Measurements from ENCODE around the gene CBARP.

CBARP gene

GRCh38 chr19:1237754-1238368 is at the start of gene CBARP:
TSS of gene CBARP (minus strand) at chr19:1238005. CDS start at chr19:1236100, 1,905 bp downstream.
- peak; percentile 51 for DNase-seq (ENCODE audit: low read depth)

GRCh38 chr19:1286487-1287353 is 48.9 kb upstream of the CBARP start:
- DNase-seq (ENCODE audit: low read depth), result no peak

- DNase-seq (ENCODE audit: low read depth), result no peak
Measured at GRCh38 chr19:1285737-1286360, 48.0 kb upstream of the CBARP start, which contains the start of gene EFNA2. TSS of gene EFNA2 (plus strand) at chr19:1285873. CDS start at chr19:1286169, 296 bp downstream.

GRCh38 chr19:1284979-1285736 is 47.4 kb upstream of the CBARP start:
- no peak for DNase-seq (ENCODE audit: low read depth)

GRCh38 chr19:1284293-1284978 is 46.6 kb upstream of the CBARP start:
- DNase-seq (ENCODE audit: low read depth), result no peak

GRCh38 chr19:1283917-1284292 is 46.1 kb upstream of the CBARP start:
- no peak for DNase-seq (ENCODE audit: low read depth)

- DNase-seq (ENCODE audit: low read depth), result no peak
Measured at GRCh38 chr19:1283207-1283916, 45.6 kb upstream of the CBARP start.

- DNase-seq (ENCODE audit: low read depth), result no peak
Measured at GRCh38 chr19:1282588-1283206, 44.9 kb upstream of the CBARP start.

GRCh38 chr19:1281569-1282287 is 43.9 kb upstream of the CBARP start:
- DNase-seq (ENCODE audit: low read depth), result no peak

- DNase-seq (ENCODE audit: low read depth), result no peak
Measured at GRCh38 chr19:1280636-1281568, 43.1 kb upstream of the CBARP start.

- DNase-seq (ENCODE audit: low read depth), result peak; percentile 84
Measured at GRCh38 chr19:1279782-1280341, 42.1 kb upstream of the CBARP start.

GRCh38 chr19:1278713-1279660 is 41.2 kb upstream of the CBARP start:
- DNase-seq (ENCODE audit: low read depth), result no peak

GRCh38 chr19:1278074-1278473 is 40.3 kb upstream of the CBARP start:
- DNase-seq (ENCODE audit: low read depth), result no peak

GRCh38 chr19:1277061-1277460 is 39.3 kb upstream of the CBARP start:
- no peak for DNase-seq (ENCODE audit: low read depth)

- DNase-seq (ENCODE audit: low read depth), result no peak
Measured at GRCh38 chr19:1276628-1277022, 38.8 kb upstream of the CBARP start.

- DNase-seq (ENCODE audit: low read depth), result no peak
Measured at GRCh38 chr19:1275976-1276627, 38.3 kb upstream of the CBARP start.

All from EH (cell line).